HG03097 (cell line): ENCODE measurements around the gene C17orf114.

Experiments used
- ATAC-seq: cut with Tn5 transposase; IDR thresholded peaks from one replicate; pipeline ENCODE4 v1.9.1; 2021; ENCODE audit not compliant: unreplicated experiment, low FRiP score

The C17orf114 gene

GRCh38 chr17:4823373-4824089, 21.4 kb upstream of the C17orf114 start:
- no peak for ATAC-seq

GRCh38 chr17:4822835-4823234, 20.7 kb upstream of the C17orf114 start:
- no peak for ATAC-seq

GRCh38 chr17:4818276-4818675, 16.1 kb upstream of the C17orf114 start:
- no peak for ATAC-seq

- no peak for ATAC-seq
Observed at GRCh38 chr17:4816826-4817225, 14.7 kb upstream of the C17orf114 start.

- no peak for ATAC-seq
Observed at GRCh38 chr17:4815043-4815675, 13.0 kb upstream of the C17orf114 start.

GRCh38 chr17:4812690-4813089, 10.6 kb upstream of the C17orf114 start:
- ATAC-seq = no peak

GRCh38 chr17:4811471-4811870, 9.3 kb upstream of the C17orf114 start:
- ATAC-seq = no peak

GRCh38 chr17:4810696-4811290, 8.7 kb upstream of the C17orf114 start:
- ATAC-seq = no peak

GRCh38 chr17:4808378-4808767, 6.2 kb upstream of the C17orf114 start:
- no peak for ATAC-seq

GRCh38 chr17:4807605-4808377, 5.7 kb upstream of the C17orf114 start:
- no peak for ATAC-seq

GRCh38 chr17:4806777-4807604, 4.9 kb upstream of the C17orf114 start, which contains the start of gene PLD2:
Gene PLD2, plus strand, starts transcription at chr17:4807152. Its CDS starts 621 bp downstream, at chr17:4807773.
- ATAC-seq = peak; percentile 91

- ATAC-seq = no peak
Observed at GRCh38 chr17:4806456-4806776, 4.3 kb upstream of the C17orf114 start.

GRCh38 chr17:4800462-4801196, 1.5 kb downstream of the C17orf114 start:
- no peak for ATAC-seq

GRCh38 chr17:4796552-4796920, 5.6 kb downstream of the C17orf114 start:
- ATAC-seq = no peak

GRCh38 chr17:4795168-4795567, 7.0 kb downstream of the C17orf114 start:
- no peak for ATAC-seq

GRCh38 chr17:4790705-4791088, 11.4 kb downstream of the C17orf114 start:
- no peak for ATAC-seq

GRCh38 chr17:4789951-4790704, 12.0 kb downstream of the C17orf114 start:
- peak; percentile 90 for ATAC-seq

GRCh38 chr17:4789701-4789950, 12.5 kb downstream of the C17orf114 start:
- ATAC-seq = no peak
